ENCODE measurements around the gene ASTN1.

- no peak for TF ChIP-seq EZH2 (IDR thresholded peaks at IDR 0.05)
- no peak for TF ChIP-seq POLR2AphosphoS5 (IDR thresholded peaks at IDR 0.05; ENCODE audit: borderline replicate concordance, low read depth, low read length)
Observed at GRCh38 chr1:176878750-176879536, 285.6 kb downstream of the ASTN1 start.
